CD4-positive, alpha-beta T cell treated with Interleukin-17A for 4 hours (primary cell): ENCODE measurements around the gene SPDEF.

Source experiments
- DNase-seq: peaks from one replicate; pipeline ENCODE4 v3.0.0-alpha.2; 2020; ENCODE audit warnings: mixed read lengths

Gene SPDEF

DNA sequence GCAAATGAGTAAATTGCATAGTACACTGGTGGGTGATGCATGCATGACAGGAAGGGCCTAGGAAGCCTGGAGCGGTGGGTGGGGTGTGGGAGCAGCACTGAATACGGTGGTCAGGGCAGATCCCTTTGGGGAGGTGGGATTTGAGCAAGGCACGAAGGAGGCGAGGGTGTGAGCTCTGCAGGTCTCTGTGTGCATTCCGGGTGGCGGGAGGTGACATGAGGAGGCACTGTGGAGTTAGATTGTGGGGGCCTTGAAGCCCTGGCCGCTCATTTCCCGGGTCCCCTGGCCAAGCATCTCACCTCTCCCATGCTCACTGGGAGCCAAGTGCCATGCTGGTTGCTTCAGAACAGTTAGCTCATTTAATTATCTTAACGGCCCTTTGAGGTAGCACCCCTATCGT, 6.2 kb upstream of the SPDEF start:
- no peak for DNase-seq

DNA sequence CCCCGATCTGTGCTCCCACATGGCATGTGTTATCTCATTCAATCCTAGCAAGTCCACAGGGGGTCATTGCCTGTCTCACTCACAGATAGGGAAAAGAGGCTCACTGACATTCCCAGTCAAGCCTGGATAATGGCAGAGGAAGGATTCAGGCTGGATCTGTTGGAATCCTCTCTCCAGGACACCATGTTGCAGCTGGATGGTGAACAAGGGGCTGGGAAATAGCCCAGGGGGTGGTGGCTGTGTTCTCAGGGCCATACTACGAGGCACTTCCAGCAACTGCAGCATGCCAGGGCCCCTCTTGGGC, 5.0 kb upstream of the SPDEF start:
- no peak for DNase-seq

DNA sequence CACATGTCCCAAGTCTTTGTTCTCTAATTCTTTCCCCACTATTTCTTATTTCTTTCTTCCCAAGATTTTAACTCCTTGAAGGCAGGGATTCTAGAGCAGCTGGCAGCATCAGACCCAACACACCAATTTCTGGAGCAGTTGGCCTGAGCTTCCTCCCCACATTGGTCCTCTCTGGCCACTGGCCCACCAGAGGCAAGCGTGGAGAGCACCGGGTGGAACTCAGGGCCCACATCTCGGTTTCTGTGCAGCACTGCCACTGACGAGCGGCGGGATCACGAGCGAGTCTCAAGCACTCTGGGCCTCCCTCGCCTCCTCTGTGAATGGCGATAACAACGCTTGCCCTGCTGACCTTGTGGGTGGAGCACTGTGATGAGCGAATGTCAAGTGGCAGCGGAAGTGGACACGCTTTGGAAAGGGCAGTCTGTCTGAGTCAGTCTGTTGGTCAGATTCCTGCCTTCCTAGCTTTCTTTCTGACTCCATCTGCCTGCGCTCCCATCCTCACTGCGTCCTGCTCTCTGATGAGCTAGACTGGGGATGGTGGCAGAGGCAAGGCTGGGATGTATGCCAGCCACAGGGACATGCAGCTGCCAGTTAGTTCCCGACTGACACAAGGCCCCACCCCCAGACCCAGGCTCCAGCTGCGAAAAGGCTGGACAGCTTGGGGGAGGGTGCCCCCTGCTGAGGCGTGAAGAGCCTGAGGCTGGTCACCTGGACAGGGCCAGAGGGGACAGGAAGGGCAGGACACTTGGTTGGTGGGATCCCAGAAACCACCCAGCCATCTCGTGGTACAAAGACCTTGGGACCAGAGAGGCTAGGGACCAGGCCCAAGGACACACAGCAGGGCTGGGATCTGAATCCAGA, 4.5 kb upstream of the SPDEF start:
- DNase-seq: peak; percentile 8

DNA sequence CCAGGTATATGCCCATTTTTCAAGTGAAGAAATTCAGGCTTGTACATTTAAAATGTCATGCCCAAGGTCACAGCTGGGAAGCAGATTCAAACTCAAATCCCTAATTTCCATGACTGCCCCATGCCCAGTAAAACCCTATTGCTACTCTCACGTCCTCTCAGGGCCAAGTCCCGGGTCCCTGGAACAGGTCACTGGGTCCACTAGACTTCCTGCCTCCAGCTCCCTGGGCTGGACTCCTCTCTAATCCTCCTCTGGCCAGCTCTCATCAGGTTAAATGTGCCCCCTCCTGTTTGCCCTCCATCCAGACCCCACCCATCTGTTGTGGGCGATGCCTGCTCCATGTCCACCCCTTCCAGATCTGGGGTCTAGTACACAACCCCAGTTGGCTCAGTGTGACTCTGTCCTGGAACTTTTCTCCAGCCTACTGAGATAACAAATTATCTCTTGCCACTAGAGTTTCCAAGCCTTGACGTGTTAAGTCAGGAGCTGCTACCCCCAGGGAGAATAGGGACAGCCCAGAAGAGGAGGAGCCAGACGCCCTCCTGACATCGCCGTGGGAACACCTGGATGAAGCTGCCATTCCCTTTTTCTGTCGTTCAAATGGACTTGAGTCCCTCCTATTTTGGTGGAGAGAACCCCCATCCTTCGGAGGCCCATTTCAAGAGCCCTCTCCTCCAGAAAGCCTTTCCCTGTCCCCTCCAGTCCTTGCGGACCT, 3.7 kb upstream of the SPDEF start:
- no peak for DNase-seq

DNA sequence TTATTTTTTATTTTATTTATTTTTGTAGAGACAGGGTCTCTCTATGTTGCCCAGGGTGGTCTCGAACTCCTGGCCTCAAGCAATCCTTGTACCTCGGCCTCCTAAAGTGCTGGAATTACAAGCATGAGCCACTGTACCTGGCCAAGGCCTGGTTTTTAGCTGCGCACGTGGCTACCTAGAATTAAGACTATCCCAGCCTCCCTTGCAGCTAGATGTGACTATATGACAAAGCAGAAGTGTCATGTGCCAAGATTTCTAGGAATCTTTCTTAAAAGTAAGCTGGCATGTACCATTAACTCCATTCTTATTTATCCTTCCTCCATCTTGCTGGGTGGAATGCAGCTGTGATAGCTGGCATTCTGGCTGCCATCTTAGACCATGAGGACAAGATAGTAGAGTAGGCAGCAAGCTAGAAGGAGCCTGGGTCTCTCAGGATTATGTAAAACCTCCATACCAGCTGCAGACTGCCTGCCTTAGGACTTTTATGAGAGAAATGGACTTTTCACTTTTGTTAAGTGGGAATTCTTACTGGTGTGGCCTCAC, 2.1 kb upstream of the SPDEF start:
- no peak for DNase-seq

DNA sequence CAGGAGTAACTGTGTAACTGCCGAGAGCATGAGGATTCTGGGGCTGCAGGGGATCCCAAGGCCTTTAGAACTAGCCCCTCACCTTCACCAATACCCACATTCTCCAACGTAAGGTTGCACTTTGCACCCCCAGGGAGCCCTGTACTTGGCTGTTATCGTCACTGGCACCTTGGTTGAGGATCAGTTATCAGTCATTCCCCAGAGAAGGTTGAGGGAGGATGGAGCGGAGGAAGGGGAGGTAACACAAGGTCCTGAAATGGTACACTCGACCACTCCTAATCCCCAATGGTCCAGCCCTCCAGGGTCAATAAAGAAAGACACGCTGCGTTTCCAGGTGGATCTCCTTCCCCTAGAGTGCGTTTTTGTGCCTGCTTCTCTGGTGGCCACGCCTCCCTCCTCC, 1.1 kb upstream of the SPDEF start:
- DNase-seq: no peak

DNA sequence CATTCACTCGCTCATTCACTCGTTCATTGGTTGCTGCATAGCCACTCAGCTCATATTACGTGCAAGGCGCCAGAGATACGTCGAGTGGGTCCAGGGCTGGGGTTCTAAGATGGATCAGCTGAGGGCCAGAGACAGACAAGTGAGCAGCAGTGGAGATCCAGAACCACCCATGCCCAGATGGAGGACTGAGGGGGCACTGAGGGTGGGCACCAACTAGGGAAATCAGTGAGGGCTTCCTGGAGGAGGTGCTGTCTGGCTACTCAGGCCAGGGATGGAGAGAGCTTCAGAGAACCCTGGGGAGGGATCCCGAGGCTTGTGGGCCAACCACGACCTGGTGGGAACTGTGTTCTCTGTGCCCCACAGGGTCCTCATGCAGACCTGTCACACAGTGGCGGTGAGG, 364 bp upstream of the SPDEF start:
- no peak for DNase-seq

DNA sequence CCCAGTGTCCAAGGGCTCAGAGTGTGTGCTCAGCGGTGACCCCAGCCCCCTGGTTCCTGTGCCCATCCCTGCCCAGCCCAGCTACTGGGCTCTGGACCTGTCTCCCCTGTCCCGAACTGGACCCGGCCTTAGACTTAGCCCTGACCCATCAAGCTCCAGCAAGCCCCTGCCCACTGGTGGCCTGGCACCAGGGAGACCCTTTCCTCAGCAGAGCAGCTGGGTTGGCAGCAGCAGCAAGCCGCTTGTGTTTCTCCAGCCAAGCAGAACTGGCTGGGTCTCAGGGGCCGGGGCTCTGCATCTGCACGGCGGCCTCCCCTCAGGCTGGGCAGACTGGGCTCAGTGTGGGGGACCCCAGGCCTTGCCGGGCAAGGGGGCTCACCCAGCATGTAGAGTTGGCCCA, 801 bp downstream of the SPDEF start:
- DNase-seq: no peak

DNA sequence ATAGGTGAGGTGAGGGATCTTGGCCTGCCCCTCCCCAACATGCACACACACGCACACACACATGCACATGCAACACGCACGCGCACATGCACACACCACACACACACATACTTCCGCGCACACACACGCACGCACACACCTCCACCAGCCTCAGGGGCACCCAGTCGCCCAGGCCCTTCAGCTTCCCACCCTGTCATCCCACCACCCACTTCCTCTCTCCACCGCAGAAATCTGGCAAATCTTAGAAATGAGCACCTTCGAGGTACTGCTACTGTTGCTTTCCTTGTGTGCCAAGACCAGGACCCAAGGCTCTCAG, 1.2 kb downstream of the SPDEF start:
- DNase-seq: peak; percentile 12

DNA sequence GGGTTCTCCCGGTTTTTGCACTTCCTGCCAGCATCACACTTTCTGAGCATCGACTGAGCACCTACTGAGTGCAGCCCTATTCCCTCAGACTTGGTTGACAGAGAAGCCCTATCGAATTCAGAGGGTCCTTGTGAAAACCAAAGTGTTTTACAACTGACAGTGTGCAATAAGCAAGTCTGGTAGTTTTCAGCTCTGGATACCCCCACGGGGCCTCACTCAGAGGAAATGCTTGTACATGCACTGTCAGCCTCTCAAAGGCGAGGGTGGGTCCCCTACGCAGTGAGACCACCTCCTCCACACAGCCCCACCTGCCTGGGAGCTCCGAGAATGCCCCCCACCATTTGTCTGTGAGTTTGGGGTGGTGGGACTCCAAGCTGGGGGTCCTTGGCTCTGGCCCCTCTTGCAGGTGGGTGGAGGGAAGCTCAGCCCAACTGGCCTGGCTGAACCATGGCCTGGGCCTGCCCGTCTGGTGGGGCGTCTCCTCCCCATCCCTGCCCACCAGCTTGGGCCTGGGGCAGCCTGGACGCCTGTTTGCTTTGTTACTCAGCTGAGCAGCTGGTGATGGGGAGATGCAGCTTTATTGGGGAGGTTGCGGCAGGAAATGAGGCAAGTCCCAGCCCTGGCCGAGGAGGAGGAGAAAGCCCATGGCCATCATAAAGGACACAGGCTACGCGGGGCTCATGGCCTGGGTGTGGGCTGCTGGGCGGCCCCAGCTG, 1.7 kb downstream of the SPDEF start:
- no peak for DNase-seq

DNA sequence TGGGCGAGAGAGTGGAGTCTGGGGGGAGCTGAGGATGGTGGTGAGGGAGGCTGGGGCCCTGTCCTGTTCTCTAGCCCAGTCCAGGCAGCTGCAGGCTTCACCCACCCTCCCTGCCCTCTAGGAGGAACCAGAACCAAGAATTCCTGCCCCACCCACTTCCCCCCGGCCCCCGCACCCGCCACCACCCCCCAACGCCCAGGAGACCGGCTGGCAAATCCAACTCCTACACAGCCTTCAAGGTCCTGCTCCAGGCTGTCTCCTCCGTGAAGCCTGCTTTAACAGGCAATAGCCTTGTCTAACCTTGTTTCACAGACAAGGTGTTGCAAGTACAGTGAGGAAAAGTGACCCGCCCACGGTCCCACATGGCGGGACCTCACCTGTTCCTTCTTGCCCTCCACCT, 2.4 kb downstream of the SPDEF start:
- DNase-seq: no peak

DNA sequence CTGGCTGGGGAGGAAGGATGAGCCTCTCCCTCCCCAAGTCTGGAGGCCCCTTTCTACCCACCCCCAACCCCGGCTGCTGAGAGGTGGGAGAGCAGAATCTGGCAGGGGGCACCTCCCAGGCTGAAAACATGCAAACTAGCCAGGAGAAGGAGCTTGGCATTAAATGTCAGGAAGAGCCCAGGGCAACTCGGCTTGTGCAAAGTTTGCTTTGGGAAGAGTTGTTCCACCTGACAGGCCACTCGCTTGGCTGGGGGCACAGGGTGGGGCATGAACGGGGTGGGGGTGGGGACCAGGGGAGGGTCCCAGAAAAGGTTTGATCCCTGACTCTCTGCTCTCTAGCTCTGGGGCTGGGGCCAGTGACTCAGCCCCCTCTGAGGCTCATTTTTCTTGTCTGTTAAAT, 3.0 kb downstream of the SPDEF start:
- no peak for DNase-seq

DNA sequence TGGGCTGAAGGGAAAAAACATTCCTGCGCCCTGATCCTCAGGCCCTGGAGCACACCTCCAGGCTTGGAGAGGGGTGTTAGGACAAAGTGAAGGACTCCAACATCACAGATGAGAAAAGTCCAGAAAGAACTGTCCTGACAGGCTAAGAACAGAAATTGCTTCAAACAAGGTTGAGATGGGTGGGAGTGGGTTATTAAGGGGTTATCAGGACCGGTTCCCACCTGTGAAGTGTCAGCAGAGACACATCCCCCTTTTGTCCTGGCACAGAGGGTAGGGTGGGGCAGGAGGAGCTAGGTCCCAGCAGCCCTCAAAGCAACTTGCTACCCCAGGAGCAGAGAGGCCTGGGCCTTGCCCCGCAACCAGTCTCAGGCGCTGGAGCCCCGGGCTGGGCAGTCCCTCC, 3.5 kb downstream of the SPDEF start:
- no peak for DNase-seq

DNA sequence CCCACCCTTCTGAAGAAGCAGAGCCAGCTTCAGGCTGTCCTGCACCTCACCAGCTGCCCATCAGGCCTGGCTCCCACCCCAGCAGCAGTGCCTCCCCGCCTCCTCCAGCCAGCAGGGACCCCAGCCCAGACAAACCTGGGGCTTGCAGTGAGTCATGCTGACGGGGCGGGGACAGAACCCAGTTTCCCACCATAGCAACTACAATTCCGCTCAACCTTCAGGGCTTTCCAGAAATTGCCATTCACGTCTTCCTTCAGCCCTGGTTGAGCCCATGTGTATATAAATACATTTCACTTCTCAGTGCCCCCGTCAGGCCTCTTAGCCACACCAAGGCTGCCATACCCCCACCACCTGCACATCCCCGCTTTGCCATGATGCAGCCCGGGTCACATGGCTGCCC, 4.4 kb downstream of the SPDEF start:
- DNase-seq: no peak

DNA sequence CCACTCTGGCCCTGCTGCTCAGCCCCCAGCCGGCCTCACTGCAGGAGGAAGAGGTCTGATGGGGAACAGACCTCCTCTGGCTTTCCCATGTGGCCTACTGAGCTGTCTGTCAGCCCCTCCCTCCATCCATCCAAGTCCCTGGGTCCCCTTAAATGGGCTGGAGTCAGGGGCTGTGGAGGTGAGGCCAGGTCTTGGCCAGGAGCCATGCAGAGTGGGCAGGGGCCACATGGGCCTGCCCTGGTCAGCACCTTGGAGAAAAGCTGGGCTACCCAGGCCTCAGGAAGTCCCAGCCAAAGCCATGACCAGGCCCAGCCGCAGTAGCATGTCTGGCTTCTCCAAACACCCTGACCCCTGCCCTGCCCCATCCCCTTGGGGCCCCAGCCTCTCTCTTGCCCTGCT, 6.3 kb downstream of the SPDEF start:
- no peak for DNase-seq

DNA sequence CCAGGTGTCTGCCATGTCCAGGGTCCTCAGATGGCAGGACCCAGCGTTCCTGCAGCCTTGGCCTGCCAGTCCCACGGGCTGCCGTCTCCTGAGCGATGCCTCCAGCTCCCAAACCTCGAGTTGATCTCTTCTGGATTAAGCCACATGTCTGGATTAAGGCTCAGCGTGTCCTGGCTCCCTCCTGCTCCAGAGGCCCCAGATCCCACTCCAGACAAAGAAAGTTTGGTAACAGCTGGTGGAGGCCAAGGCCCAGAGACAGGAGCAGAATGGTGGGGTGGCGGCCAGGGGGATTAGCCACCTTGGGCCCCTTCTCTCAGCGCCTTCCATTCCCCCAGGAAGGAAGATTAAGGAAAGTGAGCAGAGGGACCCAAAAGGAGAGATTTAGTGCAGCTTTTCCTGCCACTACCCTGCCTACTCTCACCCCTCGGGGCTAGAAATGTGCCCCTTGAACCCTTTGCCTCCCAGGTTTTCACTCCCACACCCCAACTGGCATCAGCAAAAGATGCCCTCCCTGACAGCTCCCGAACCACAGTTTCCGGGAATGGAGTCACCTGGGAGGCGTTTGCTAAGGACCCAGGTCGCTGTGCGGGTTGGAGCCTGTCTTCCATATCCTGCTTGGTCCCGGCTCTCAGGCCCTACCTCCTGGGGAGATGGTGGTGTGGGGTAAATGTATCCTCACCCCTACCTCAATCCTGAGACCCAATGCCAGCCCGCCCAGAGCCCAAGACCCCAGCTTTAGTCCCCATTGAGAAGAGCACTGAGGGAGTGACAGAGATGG, 6.9 kb downstream of the SPDEF start:
- no peak for DNase-seq

DNA sequence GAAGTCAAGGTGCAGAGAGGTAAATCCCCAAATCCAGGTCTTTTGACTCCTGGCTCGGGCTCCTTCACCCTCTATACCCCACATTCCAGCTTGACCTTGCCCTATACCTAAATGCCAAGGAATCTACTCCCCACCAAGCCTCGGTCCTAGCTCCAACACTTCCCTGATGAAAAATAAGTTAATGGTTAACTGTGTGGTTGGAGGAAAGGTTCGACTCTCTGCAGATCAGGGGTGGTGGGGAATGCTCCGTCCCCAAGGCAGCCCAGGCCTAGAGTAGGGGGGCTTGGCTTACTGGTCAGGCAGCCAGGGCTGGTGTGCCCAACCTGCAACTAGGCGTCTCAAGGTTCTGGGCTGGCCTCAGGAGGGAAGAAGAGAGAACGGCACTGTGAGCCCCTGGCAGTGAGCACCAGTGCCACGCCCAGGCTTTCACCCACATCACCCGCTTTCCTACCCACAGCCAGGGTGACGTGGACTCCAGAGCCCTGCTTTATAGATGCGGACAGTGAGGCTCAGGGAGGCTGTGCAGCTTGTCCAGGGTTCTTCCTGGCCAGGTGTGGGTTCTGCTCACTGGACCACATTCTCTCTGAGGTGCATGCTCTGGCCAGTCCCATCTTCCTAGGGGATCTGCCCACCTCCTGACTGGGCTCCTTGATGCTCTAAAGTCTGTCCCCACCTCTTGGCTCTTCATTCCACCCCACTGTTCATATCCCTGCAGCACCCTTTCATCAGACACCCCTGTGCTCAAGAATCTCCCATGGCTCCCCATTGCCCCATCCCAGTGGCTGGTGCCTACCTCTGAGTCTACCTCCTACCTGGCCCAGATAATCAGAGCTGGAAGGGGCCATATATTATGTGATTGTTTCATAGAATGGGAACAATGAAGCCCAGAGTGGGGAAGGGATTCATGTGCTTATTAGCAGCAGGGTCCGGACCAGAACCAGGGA, 8.2 kb downstream of the SPDEF start:
- DNase-seq: no peak

DNA sequence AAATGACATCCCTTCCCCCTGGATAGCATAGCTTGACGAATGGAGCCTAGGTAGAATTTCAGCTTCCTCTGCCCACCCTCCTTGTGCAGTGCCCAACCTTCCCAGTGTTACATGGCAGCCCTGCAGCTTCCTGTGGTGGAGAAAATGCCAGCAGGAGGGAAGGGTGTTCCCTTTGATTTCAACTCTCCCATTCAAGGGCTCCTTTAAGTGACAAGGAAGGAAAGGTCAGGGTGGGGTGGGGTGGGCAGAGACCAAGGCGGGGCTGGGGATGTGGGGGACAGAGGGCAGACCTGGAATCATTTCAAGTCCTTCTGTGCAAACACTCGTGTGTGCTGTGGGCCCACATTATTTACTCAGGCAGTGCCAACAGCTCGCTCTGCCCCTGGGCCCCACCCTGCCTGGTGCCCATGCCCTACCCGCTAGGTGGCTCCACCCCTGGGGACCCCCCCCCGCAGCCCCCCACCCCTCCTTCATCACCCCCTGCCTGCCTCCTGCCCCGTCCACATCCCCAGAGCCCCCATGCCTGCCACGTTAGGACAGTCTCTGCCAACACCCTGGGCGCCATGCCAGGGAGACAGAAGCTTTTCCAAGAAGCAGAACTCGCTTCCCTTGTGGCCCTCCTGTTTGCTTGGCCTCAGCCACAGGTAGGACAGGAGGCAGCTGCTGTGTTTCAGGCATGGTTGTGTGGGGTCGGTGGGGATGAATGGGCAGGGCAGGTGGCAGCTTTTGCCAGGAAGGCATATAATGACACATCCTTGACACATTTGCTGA, 9.4 kb downstream of the SPDEF start:
- no peak for DNase-seq

DNA sequence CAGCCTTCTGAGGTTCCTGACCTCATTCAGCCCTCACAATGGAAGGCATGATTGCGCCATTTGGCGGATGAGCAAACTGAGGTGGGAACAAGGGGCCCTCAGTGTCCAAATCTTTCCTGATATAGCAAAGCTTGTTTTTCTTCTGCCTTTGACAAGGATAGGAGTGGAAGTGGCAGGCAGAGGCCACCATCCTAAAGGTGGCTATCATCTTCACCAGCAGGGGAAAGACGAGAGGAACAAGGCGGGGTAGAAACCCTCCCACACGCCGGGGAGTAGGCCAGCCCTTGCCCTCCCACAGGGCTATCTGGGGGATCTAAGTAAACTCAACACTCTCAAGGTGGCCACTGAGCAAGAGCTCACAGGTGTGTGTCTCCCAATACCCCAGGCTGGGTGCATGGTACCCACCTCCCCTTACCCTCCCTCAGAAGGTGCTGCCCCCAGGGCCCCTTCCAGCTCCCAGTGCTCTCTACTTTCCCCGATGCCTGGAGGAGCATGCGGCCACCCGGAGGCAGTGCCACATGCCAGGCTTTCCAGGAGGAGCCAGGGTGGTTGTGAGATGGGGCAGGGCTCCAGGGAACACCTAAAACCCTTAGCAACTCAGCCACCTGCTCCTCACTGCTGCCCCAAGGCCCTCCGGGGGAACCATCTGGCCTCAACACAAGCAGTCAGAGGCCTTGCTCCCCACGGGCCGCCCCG, 11.2 kb downstream of the SPDEF start:
- no peak for DNase-seq

DNA sequence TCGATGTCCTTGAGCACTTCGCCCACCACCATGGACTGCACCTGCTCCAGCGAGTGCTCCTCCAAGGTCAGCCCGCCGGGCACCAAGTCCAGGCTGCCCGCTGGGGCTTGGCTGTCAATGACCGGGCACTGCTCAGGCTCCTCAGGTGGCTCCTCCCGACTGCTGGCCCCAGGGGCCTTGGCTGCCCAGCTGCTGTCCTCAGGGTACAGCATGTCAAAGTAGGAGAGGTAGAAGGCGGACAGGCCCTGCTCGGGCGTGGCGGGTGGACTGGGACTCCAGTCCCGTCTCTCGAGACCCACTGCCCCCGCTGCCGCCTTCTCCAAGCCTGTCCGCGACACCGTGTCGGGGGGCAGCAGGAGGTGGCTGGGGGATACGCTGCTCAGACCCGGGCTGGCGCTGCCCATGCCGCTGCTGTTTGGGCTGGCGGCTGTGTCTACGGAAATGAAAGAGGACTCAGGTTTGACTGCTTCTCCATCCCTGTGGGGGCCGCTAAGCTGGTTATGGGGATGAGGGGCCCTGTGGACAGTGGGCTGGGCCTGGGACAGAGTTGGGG, 12.0 kb downstream of the SPDEF start:
- no peak for DNase-seq
